Fibroblast of lung (primary cell): Measurements from ENCODE around the gene CRACR2B. TPM values are rescaled to one million over a fixed set of nuclear protein-coding genes. Genes with fewer than 3 reads are reported as not detected.
A peak's percentile ranks its signal among the peaks of the same experiment; 100 is the strongest.

Experiments used
- DNase-seq, 2 donors: peaks; one replicate each; pipeline versions ENCODE4 v3.0.0 to v3.0.0-alpha.2; 2010; ENCODE audit warnings: low read depth in 2 of 2
- H2AFZ ChIP-seq: 2 replicates; pipeline ENCODE4 v1.5.1; 2012; ENCODE audit warnings: low read length, control low read depth, inconsistent platforms
- H3K27ac ChIP-seq: 2 replicates; pipeline ENCODE4 v1.5.1; 2011; ENCODE audit warnings: low read length, control low read depth; ENCODE audit not compliant: insufficient read depth
- H3K27me3 ChIP-seq: 2 replicates; pipeline ENCODE4 v1.5.1; 2011; ENCODE audit warnings: mild to moderate bottlenecking, low read length; ENCODE audit not compliant: control insufficient read depth, insufficient read depth
- H3K36me3 ChIP-seq: 2 replicates; pipeline ENCODE4 v1.5.1; 2011; ENCODE audit warnings: low read length; ENCODE audit not compliant: control insufficient read depth, insufficient read depth
- H3K4me1 ChIP-seq: 2 replicates; pipeline ENCODE4 v1.5.1; 2011; ENCODE audit warnings: low read length; ENCODE audit not compliant: control insufficient read depth, insufficient read depth; ENCODE audit errors: extremely low read depth
- H3K4me2 ChIP-seq: 2 replicates; pipeline ENCODE4 v1.5.1; 2011; ENCODE audit warnings: low read length, control low read depth; ENCODE audit not compliant: insufficient read depth; ENCODE audit errors: extremely low read depth
- H3K4me3 ChIP-seq, 4 experiments: fragments of 200-600 bp in 1 of 4; sonication (generic) in 1 of 4; replicated peaks in 1 of 4; 2 replicates each; pipeline ENCODE4 v1.5.1; 2011 to 2016; ENCODE audit warnings: low read length in 4 of 4, low read depth in 3 of 4, mild to moderate bottlenecking in 3 of 4, control low read depth in 2 of 4, inconsistent platforms in 1 of 4, mixed read lengths in 1 of 4; ENCODE audit not compliant: insufficient read depth in 1 of 4; ENCODE audit errors: control extremely low read depth in 1 of 4
- H3K79me2 ChIP-seq: 2 replicates; pipeline ENCODE4 v1.5.1; 2012; ENCODE audit warnings: mild to moderate bottlenecking, low read length, inconsistent platforms; ENCODE audit not compliant: control insufficient read depth, insufficient read depth
- H3K9ac ChIP-seq: 2 replicates; pipeline ENCODE4 v1.5.1; 2011; ENCODE audit warnings: mild to moderate bottlenecking, low read length, control low read depth; ENCODE audit not compliant: insufficient read depth
- H3K9me3 ChIP-seq: 2 replicates; pipeline ENCODE4 v1.5.1; 2012; ENCODE audit warnings: low read depth, low read length; ENCODE audit not compliant: control insufficient read depth, insufficient read depth
- H4K20me1 ChIP-seq: 2 replicates; pipeline ENCODE4 v1.5.1; 2011; ENCODE audit warnings: low read length; ENCODE audit not compliant: control insufficient read depth, insufficient read depth; ENCODE audit errors: extremely low read depth
- EZH2 ChIP-seq: IDR thresholded peaks from 2 replicates; pipeline ENCODE4 v1.5.1; 2012; ENCODE audit warnings: low read length, control low read depth, mild to moderate bottlenecking; ENCODE audit errors: missing control alignments
- polyA plus RNA-seq, 2 donors: library from polyadenylated mRNA; depleted of rRNA in 1 of 2; stranded (reverse) in 1 of 2; unstranded in 1 of 2; fragments of >200 nt; gene quantifications; 2 replicates each; pipeline ENCODE4 v1.2.1, GENCODE V29; 2011 to 2012; ENCODE audit warnings: missing spikeins in 1 of 2
- total RNA-seq: library from RNA; depleted of rRNA; stranded (reverse); fragments of >200 nt; gene quantifications from 2 replicates; pipeline ENCODE4 v1.2.1, GENCODE V29; 2014
- TF ChIP-seq, protein P1 (sequence below), 2 donors: IDR thresholded peaks in 1 of 2; conservative IDR thresholded peaks in 1 of 2; 1 replicate in 1 of 2; 2 replicates in 1 of 2; pipeline ENCODE4 v1.5.1; 2011 to 2012; ENCODE audit warnings: low read length in 2 of 2, control low read depth in 1 of 2, inconsistent platforms in 1 of 2, low read depth in 1 of 2, mild to moderate bottlenecking in 1 of 2

CRACR2B gene
- total and polyA plus RNA-seq, 2 donors (not counting 1 experiment from before 2014, with no cell fraction given): 0.11 to 0.66 TPM

DNA sequence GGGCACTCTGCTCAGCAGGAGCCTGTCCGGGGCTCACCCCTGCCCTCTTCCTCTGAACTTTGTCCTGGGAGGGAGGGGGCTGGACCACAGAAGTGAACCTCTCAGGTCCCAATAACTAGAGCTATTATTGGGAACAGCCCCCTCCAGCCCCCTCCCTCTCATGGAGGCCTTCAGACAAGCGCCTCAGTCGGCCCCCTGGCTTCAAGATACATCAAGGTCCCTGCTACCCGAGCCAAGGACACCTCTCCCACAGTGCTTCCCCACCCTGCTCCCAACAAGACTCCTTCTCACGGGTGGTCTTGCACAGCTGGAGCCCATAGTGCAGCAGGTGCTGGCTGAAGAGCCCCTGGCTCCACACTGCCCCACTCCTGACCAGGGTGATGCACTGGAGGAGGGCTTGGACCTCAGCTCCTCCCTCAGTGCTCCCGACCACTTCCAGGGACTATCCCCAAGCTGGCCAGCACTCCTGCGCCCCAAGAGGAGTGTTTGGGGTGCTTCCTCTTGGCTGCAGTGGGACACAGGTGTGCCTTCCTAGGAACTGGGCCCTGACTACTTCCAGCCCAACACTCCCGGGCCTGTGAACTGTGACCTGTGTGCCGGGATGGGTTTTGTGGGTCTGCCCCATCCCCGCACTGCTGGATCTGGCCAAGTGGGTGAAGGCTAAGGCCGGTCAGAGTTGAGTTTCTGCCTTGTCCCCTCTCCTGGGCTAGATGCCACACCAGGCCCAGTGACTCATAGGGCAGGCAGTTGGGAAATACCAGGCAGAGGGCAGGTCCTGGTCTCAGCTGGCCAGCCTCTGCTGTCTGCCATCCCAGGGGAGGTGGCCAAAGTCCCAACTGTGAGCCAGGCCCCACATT, 6.8 kb upstream of the CRACR2B start:
- Histone ChIP-seq H3K4me2 (peak overlapping the region; percentile 83), H3K4me3 (peak overlapping the region; percentile 58 to 81 (median 75)), H3K9ac (peak overlapping the region; percentile 17), H3K4me1 (peaks cover 20% of the 10 kb centered on the region), H3K9me3 (no peaks in the 10 kb centered on the region), H3K27ac (peak overlapping the region; percentile 31), H4K20me1 (no peaks in the 10 kb centered on the region), H3K27me3 (no peaks in the 10 kb centered on the region), H2AFZ (no peak overlapping the region), H3K36me3 (peaks cover 15% of the 10 kb centered on the region), H3K79me2 (peaks cover 16% of the 10 kb centered on the region)
- peak in 1 of 2 donors; percentile 70 for DNase-seq
- TF ChIP-seq, protein P1, sequence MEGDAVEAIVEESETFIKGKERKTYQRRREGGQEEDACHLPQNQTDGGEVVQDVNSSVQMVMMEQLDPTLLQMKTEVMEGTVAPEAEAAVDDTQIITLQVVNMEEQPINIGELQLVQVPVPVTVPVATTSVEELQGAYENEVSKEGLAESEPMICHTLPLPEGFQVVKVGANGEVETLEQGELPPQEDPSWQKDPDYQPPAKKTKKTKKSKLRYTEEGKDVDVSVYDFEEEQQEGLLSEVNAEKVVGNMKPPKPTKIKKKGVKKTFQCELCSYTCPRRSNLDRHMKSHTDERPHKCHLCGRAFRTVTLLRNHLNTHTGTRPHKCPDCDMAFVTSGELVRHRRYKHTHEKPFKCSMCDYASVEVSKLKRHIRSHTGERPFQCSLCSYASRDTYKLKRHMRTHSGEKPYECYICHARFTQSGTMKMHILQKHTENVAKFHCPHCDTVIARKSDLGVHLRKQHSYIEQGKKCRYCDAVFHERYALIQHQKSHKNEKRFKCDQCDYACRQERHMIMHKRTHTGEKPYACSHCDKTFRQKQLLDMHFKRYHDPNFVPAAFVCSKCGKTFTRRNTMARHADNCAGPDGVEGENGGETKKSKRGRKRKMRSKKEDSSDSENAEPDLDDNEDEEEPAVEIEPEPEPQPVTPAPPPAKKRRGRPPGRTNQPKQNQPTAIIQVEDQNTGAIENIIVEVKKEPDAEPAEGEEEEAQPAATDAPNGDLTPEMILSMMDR (conservative IDR thresholded peaks at IDR 0.05 in 1 of 2, IDR thresholded peaks at IDR 0.05 in 1 of 2; ENCODE audit: low read depth in 1 of 2, low read length in 2 of 2): no peak
- TF ChIP-seq EZH2: no peak

DNA sequence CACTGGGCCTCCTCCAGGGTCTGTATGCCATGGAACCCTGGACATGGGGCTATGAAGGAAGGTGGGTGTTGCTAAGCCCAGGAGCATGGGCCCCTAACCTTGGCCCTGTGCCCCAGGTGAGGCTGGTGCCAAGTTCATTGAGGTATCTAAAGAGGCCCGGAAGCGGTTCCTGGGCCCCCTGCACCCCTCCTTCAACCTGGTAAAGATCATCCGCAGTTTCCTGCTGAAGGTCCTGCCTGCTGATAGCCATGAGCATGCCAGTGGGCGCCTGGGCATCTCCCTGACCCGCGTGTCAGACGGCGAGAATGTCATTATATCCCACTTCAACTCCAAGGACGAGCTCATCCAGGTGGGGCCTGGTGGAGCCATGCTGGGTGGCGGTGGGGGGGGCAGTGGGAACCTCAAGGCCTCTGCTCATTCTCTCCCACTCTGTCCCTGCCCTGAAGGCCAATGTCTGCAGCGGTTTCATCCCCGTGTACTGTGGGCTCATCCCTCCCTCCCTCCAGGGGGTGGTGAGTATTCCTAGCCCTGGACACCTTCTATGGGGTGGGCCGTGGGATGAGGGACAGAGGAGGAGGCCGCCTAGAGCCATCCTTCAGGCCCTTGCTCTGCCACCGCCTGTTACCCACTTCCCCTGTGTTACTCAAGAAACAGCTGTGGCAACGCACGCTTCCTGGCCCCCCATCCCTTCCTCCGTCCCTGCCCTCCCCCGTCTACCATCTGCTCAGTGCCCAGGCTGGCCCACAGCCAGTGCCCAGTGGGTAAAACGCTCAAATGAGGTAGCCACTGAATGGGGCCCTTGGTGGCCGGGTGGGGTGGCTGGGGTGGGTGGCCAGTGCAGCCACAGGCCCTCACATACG, 6.0 kb upstream of the CRACR2B start:
- H4K20me1 ChIP-seq: no peaks in the 10 kb centered on the region
- H3K79me2 ChIP-seq: peaks cover 16% of the 10 kb centered on the region
- DNase-seq: no peak
- no peaks in the 10 kb centered on the region for H3K9me3 ChIP-seq
- peak overlapping the region in 1 of 4 experiments; percentile 81 for H3K4me3 ChIP-seq
- H3K4me1 ChIP-seq: peaks cover 20% of the 10 kb centered on the region
- H3K36me3 ChIP-seq: peaks cover 15% of the 10 kb centered on the region
- H2AFZ ChIP-seq: no peak overlapping the region
- no peaks in the 10 kb centered on the region for H3K27me3 ChIP-seq
- no peak for TF ChIP-seq EZH2
- TF ChIP-seq, protein P1 (conservative IDR thresholded peaks at IDR 0.05 in 1 of 2, IDR thresholded peaks at IDR 0.05 in 1 of 2; ENCODE audit: low read depth in 1 of 2, low read length in 2 of 2): no peak
- H3K9ac ChIP-seq: no peak overlapping the region
- peak overlapping the region; percentile 0 for H3K4me2 ChIP-seq
- H3K27ac ChIP-seq: no peak overlapping the region
